C4-2B (cell line): ENCODE measurements around the gene DNAL1.
A peak's percentile ranks its signal among the peaks of the same experiment; 100 is the strongest.

Experiments
- H3K27ac ChIP-seq: fragments of 450-650 bp; 2 replicates; pipeline ENCODE4 v1.5.1; 2017
- CTCF ChIP-seq: fragments of 450-650 bp; conservative IDR thresholded peaks from 2 replicates; pipeline ENCODE4 v1.5.1; 2017; ENCODE audit warnings: mild to moderate bottlenecking
- ZFX ChIP-seq: fragments of 450-650 bp; IDR thresholded peaks from 2 replicates; pipeline ENCODE4 v1.6.1; 2017

DNAL1 gene

GRCh38 chr14:73747379-73748211, 102.8 kb downstream of the DNAL1 start:
- no peak overlapping the region for H3K27ac ChIP-seq
- no peak for TF ChIP-seq CTCF
- TF ChIP-seq ZFX = no peak

DNA sequence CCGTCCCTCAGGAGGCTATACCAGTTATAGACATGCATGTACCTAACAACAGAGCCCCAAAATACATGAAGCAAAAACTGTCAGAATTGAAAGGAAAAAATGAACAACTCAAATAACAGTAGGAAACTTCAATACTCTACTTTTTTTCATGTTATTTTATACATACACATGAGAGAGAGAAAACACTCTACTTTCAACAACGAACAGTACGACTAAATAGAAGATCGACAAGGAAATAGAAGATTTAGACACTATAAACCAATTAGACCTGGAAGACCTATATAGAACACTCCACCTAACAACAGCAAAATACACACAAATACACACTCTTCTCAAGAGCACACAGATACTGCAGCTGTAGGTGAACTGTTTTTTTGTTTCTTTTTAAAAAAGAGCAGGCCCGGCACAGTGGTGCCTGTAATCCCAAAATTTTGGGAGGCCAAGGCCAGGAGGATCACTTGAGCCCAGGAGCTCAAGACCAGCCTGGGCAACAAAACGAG, 104.1 kb downstream of the DNAL1 start:
- no peak overlapping the region for H3K27ac ChIP-seq

GRCh38 chr14:73749706-73750530, 105.1 kb downstream of the DNAL1 start:
- H3K27ac ChIP-seq = peak overlapping the region; percentile 24
- TF ChIP-seq CTCF = no peak
- no peak for TF ChIP-seq ZFX

More for the DNA sequence above, 104.1 kb downstream of the DNAL1 start:
- TF ChIP-seq CTCF (no peak), ZFX (no peak)

DNA sequence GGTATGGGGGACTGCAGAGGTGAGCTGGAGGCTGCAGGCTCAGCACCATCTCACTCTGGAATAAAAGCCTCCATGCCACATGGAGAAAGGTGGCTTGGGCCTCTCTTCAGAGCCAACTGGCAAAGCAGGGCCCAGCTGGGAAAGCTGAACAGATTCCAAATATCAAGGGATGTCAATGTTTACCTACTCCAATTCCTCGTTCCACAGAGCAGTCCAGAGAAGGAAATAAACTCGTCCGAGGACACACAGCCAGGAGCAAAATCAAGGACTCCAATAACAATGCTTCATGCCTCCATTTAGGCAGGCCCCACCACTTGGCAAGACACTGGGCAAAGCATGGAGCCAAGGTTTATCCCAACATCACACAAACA, 105.7 kb downstream of the DNAL1 start:
- H3K27ac ChIP-seq = peak overlapping the region; percentile 24
- TF ChIP-seq CTCF = no peak
- TF ChIP-seq ZFX = no peak

DNA sequence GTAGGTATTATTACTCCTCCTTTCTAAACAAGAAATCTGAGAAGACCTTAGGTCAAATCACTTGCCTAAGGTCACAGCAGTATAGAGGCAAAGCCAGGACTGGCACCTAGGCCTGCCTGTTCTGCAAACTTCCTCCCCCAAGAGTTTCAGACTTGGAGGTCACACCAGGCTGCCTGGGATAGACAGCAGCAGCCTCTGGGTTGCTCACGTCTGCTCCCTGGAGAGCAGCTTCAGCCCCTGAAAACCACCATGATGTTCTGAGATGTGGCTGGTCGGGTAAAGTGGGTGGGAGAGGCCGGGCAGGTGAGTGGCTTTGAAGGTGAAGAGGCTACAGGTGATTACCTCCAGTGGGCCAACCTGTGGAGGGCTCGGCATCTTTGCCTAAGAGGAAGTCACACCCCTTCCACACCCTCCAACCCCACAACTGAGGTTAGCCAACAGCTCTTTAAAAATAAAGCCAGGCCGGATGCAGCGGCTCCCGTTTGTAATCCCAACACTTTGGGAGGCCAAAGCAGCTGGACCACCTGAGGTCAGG, 106.4 kb downstream of the DNAL1 start:
- TF ChIP-seq CTCF (no peak), ZFX (no peak)

DNA sequence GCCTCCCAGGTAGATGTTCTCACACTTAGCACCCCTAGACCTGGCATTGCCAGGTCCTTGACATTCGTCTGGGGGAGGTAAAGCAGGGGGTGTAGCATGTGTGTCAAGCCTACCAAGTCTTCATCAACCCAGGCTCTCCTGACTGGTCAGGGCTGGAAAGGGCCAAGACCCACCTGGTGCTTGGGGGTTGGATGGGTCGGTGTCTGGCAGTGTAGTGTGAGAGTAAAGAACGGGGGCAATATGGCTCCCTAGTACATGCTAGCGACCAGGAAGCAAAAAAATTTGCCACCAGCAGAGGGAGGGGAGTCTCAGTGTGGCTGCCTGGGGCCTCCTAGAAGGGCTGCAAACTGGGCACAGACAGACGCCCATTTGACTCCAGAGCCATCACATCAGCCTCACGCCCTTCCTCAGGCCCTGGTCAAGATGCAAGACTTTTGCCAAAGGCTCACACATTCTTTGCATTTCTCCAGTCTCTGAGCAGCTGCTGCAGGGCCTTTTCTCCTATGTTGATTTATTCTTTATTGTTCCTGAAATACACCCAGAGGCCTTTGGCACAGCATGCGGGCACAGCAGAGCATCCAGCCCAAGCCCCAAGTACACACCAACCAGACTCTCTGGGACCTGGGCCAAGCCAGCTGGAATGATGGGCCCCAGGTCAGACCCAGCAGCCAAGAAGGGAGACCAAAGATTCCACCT, 107.7 kb downstream of the DNAL1 start:
- no peak for TF ChIP-seq ZFX
- TF ChIP-seq CTCF = no peak; the same call in 1 of the 2 replicates
- H3K27ac ChIP-seq = peak overlapping the region; percentile 94

More for the DNA sequence above, 106.4 kb downstream of the DNAL1 start:
- peak overlapping the region; percentile 24; the same call in 1 of the 2 replicates for H3K27ac ChIP-seq
